Breast epithelium (tissue), 3 donors: ENCODE results near the gene NETO2.

ENCODE experiments used
- CTCF ChIP-seq, 3 donors: fragments of 450-650 bp; IDR thresholded peaks; one replicate each; pipeline ENCODE4 v1.5.1; 2016 to 2017; ENCODE audit warnings: antibody characterized with exemption in 3 of 3, mild to moderate bottlenecking in 3 of 3, moderate library complexity in 3 of 3
- POLR2A ChIP-seq: fragments of 450-650 bp; IDR thresholded peaks from one replicate; pipeline ENCODE4 v1.6.1; 2016; ENCODE audit warnings: antibody characterized with exemption, mild to moderate bottlenecking, moderate library complexity
- POLR2AphosphoS5 ChIP-seq, 3 donors: sonication (generic); formaldehyde crosslinking; IDR thresholded peaks; one replicate each; pipeline ENCODE4 v1.6.1; 2017; ENCODE audit warnings: antibody characterized with exemption in 3 of 3

DNA sequence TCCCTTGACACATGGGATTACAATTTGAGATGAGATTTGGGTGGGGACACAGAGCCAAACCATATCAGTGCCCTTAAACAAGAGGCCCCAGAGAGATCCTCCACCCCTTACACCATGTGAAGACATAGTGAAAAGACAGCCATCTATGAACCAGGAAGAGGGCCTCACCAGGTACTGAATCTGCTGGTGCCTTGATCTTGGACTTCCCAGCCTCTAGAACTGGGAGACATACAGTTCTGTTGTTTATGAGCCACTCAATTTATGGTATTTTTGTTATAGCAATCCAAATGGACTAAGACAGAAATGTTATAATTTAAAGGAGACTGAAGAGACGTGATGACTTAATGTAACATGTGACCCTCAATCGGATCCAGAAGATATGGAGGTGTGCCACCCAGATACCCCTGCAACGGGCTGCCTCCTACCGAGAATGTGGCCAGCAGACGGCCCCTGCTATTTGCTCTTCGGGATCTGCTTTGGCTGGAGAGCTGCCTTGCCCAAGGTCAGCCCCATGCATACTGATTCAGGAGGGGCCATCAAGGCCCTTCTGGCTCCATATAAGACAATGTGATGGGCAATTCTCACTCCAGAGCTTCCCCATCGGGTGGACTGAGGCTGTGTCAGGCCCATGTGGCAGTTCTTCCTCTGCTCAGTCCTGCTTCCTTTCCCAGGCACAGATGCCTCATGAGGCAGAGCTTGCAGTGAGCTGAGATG is 80.6 kb downstream of the NETO2 start:
- no peak for TF ChIP-seq CTCF (IDR thresholded peaks at IDR 0.05)
- TF ChIP-seq POLR2A, result no peak
- TF ChIP-seq POLR2AphosphoS5 (IDR thresholded peaks at IDR 0.05), result no peak
